ENCODE measurements around the gene HMMR.
A peak's percentile ranks its signal among the peaks of the same experiment; 100 is the strongest.

The HMMR gene

DNA sequence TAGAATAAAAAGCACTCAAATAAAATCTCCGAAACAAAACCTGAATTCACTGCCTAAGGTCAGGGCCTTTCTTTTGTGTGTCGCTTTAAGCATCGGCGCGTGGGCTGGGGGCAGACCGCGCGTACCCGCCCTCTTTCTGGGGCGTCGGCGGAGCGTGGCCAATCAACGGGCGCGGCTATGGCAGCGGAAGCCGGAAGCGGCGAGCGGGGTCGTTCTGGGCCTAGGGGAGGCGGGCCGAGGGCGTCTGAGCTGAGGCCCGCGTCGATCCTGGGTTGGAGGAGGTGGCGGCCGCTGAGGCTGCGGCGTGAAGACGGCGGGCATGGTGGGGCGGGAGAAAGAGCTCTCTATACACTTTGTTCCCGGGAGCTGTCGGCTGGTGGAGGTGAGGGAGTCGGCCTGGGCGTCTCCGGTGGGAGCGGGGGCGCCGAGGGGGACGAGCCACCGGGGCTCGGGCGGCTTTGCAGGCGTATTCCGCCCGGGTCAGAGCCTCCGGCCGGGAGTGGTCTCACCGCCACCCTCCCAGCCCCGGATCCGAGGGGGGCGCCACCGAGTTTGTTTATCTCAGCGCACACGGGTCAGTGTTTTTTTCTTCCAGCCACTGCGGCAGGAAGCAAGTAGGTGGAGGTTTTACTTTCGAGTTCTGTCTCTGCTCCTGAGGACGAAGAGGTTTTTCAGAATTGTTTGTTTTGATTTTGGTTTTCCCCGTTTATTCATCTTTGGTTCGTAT, 45.1 kb downstream of the HMMR start, which contains the start of gene MAT2B:
TSS of gene MAT2B (plus strand) at position 252 of the 727 bp plus-strand sequence. CDS start at position 320, 68 bp downstream.
- Histone ChIP-seq H3K36me3 (replicated peaks in 1 of 2; ENCODE audit: control insufficient read depth in 2 of 2, insufficient read depth in 2 of 2, low read length in 2 of 2) (peaks cover 0 to 20% of the 10 kb centered on the region in 2 donors), H2BK12ac (ENCODE audit: low read length) (no peak within 1 kb of the TSS), H3K14ac (ENCODE audit: low read length) (no peak within 1 kb of the TSS), H3K9me3 (replicated peaks in 1 of 2; ENCODE audit: control insufficient read depth in 2 of 2, insufficient read depth in 1 of 2, low read depth in 1 of 2, low read length in 2 of 2) (no peaks in the 10 kb centered on the region), H3K23ac (ENCODE audit: low read depth, low read length, poor library complexity) (peak within 1 kb of the TSS; percentile 100), H3K18ac (ENCODE audit: low read length) (peak within 1 kb of the TSS; percentile 98), H3K27me3 (ENCODE audit: control insufficient read depth in 3 of 3, insufficient read depth in 3 of 3, low read depth in 1 of 3, low read length in 3 of 3) (no peaks in the 10 kb centered on the region), H2BK5ac (ENCODE audit: low read length) (peak within 1 kb of the TSS; percentile 53), H3K4me2 (ENCODE audit: insufficient read depth, low read length, poor library complexity, severe bottlenecking) (peak within 1 kb of the TSS; percentile 77), H3K4me1 (ENCODE audit: control insufficient read depth in 2 of 2, insufficient read depth in 1 of 2, low read depth in 1 of 2, low read length in 2 of 2) (peaks cover 3 to 16% of the 10 kb centered on the region in 2 donors), H3K79me1 (ENCODE audit: low read depth, low read length) (no peaks in the 10 kb centered on the region), H3K27ac (replicated peaks; ENCODE audit: low read length) (peak within 1 kb of the TSS; percentile 95), H3K4ac (ENCODE audit: low read length) (no peak within 1 kb of the TSS), H2BK120ac (ENCODE audit: low read depth, low read length) (peak within 1 kb of the TSS; percentile 10), H2AFZ (ENCODE audit: low read length) (peak within 1 kb of the TSS; percentile 85), H2AK5ac (ENCODE audit: low read depth, low read length) (no peak within 1 kb of the TSS), H4K91ac (ENCODE audit: low read depth, low read length, poor library complexity) (no peak within 1 kb of the TSS), H4K8ac (ENCODE audit: low read depth, low read length) (no peak within 1 kb of the TSS), H2BK15ac (ENCODE audit: low read length) (no peak within 1 kb of the TSS), H3K9ac (ENCODE audit: low read depth, low read length, poor library complexity) (peak within 1 kb of the TSS; percentile 91), H3K4me3 (ENCODE audit: low read length in 2 of 2) (peak within 1 kb of the TSS; percentile 63 to 95)
- peak; percentile 92 for DNase-seq (ENCODE audit: low spot score)
- no CpG with 5 or more reads among the region's 64 CpGs for WGBS, 2 donors (ENCODE audit: extremely low coverage in 2 of 2, insufficient read length in 2 of 2, insufficient replicate concordance in 1 of 2)

GRCh38 chr5:163506095-163506457, 45.6 kb downstream of the HMMR start:
- Histone ChIP-seq H3K36me3 (replicated peaks in 1 of 2; ENCODE audit: control insufficient read depth in 2 of 2, insufficient read depth in 2 of 2, low read length in 2 of 2) (peaks cover 0 to 25% of the 10 kb centered on the region in 2 donors), H3K4me3 (ENCODE audit: low read length in 2 of 2) (peak overlapping the region; percentile 63 to 95), H3K79me1 (ENCODE audit: low read depth, low read length) (no peaks in the 10 kb centered on the region), H4K8ac (ENCODE audit: low read depth, low read length) (no peak overlapping the region), H3K14ac (ENCODE audit: low read length) (no peak overlapping the region), H3K9me3 (replicated peaks in 1 of 2; ENCODE audit: control insufficient read depth in 2 of 2, insufficient read depth in 1 of 2, low read depth in 1 of 2, low read length in 2 of 2) (no peaks in the 10 kb centered on the region), H2BK12ac (ENCODE audit: low read length) (no peak overlapping the region), H3K4me1 (ENCODE audit: control insufficient read depth in 2 of 2, insufficient read depth in 1 of 2, low read depth in 1 of 2, low read length in 2 of 2) (peaks cover 3 to 16% of the 10 kb centered on the region in 2 donors), H3K9ac (ENCODE audit: low read depth, low read length, poor library complexity) (peak overlapping the region; percentile 53), H4K91ac (ENCODE audit: low read depth, low read length, poor library complexity) (no peak overlapping the region), H3K27ac (replicated peaks; ENCODE audit: low read length) (no peak overlapping the region), H2BK120ac (ENCODE audit: low read depth, low read length) (no peak overlapping the region), H3K27me3 (ENCODE audit: control insufficient read depth in 3 of 3, insufficient read depth in 3 of 3, low read depth in 1 of 3, low read length in 3 of 3) (no peaks in the 10 kb centered on the region), H2BK5ac (ENCODE audit: low read length) (peak overlapping the region; percentile 53), H2BK15ac (ENCODE audit: low read length) (no peak overlapping the region), H3K18ac (ENCODE audit: low read length) (no peak overlapping the region), H2AK5ac (ENCODE audit: low read depth, low read length) (no peak overlapping the region), H3K4me2 (ENCODE audit: insufficient read depth, low read length, poor library complexity, severe bottlenecking) (peak overlapping the region; percentile 65), H3K4ac (ENCODE audit: low read length) (no peak overlapping the region), H2AFZ (ENCODE audit: low read length) (no peak overlapping the region), H3K23ac (ENCODE audit: low read depth, low read length, poor library complexity) (no peak overlapping the region)
- no CpG with 5 or more reads among the region's 9 CpGs for WGBS, 2 donors (ENCODE audit: extremely low coverage in 2 of 2, insufficient read length in 2 of 2, insufficient replicate concordance in 1 of 2)
- no peak for DNase-seq (ENCODE audit: low spot score)

DNA sequence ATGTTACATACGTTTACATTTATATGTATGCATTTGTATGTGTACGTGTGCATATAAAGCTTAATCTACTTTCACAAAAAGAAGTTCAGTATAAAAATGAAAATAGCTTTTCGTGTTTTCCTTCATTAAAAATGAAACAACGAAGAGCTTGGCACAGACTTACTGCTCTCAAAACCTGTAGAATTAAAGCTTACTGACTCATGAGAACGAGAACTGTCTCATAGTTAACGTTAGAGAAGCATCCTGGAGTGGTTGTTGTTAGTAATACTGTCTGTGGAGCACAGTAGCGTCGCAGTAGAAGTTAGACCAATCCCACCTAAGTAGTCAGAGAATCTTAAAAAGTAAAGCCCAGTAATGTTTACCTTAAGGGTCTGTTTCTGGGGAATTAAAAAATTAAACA, 46.3 kb downstream of the HMMR start:
- Histone ChIP-seq H3K23ac (ENCODE audit: low read depth, low read length, poor library complexity) (no peak overlapping the region), H3K79me1 (ENCODE audit: low read depth, low read length) (peaks cover 2% of the 10 kb centered on the region), H4K8ac (ENCODE audit: low read depth, low read length) (no peak overlapping the region), H2AFZ (ENCODE audit: low read length) (no peak overlapping the region), H2AK5ac (ENCODE audit: low read depth, low read length) (no peak overlapping the region), H2BK12ac (ENCODE audit: low read length) (no peak overlapping the region), H3K14ac (ENCODE audit: low read length) (no peak overlapping the region), H3K9me3 (replicated peaks in 1 of 2; ENCODE audit: control insufficient read depth in 2 of 2, insufficient read depth in 1 of 2, low read depth in 1 of 2, low read length in 2 of 2) (no peaks in the 10 kb centered on the region), H3K4ac (ENCODE audit: low read length) (no peak overlapping the region), H3K27me3 (ENCODE audit: control insufficient read depth in 3 of 3, insufficient read depth in 3 of 3, low read depth in 1 of 3, low read length in 3 of 3) (no peaks in the 10 kb centered on the region), H2BK120ac (ENCODE audit: low read depth, low read length) (no peak overlapping the region), H3K36me3 (replicated peaks in 1 of 2; ENCODE audit: control insufficient read depth in 2 of 2, insufficient read depth in 2 of 2, low read length in 2 of 2) (peaks cover 0 to 32% of the 10 kb centered on the region in 2 donors), H3K4me1 (ENCODE audit: control insufficient read depth in 2 of 2, insufficient read depth in 1 of 2, low read depth in 1 of 2, low read length in 2 of 2) (peaks cover 3 to 16% of the 10 kb centered on the region in 2 donors), H2BK15ac (ENCODE audit: low read length) (no peak overlapping the region), H3K9ac (ENCODE audit: low read depth, low read length, poor library complexity) (no peak overlapping the region), H2BK5ac (ENCODE audit: low read length) (no peak overlapping the region), H3K27ac (replicated peaks; ENCODE audit: low read length) (no peak overlapping the region), H3K4me3 (ENCODE audit: low read length in 2 of 2) (peak overlapping the region in 1 of 2 donors; percentile 63), H3K18ac (ENCODE audit: low read length) (no peak overlapping the region), H3K4me2 (ENCODE audit: insufficient read depth, low read length, poor library complexity, severe bottlenecking) (no peak overlapping the region), H4K91ac (ENCODE audit: low read depth, low read length, poor library complexity) (no peak overlapping the region)
- whole genome bisulfite sequencing, 2 donors (ENCODE audit: extremely low coverage in 2 of 2, insufficient read length in 2 of 2, insufficient replicate concordance in 1 of 2): no CpG with 5 or more reads among the region's 8 CpGs
- DNase-seq (ENCODE audit: low spot score): no peak

DNA sequence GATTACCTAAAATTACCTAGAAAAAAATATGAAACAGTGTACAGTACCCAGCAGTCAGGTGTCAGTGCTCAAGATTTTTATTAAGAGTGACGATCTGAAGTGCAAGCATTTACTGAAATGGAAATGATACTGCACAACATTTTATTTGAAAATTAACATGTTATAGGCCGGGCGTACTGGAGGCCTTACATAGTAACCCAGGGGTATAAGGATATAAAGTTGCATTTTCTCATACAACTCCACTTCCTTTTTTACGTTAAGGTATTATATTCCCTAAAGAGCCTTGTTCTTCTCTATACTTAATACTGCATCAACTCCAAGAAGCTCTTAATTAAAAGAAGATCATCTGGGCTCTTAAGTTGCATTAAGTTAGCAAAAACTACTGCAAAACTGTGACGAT, 48.3 kb downstream of the HMMR start:
- H3K4me1 ChIP-seq (ENCODE audit: control insufficient read depth in 2 of 2, insufficient read depth in 1 of 2, low read depth in 1 of 2, low read length in 2 of 2): peaks cover 0 to 12% of the 10 kb centered on the region in 2 donors
- no peak overlapping the region for H3K23ac ChIP-seq (ENCODE audit: low read depth, low read length, poor library complexity)
- no peak overlapping the region for H4K91ac ChIP-seq (ENCODE audit: low read depth, low read length, poor library complexity)
- H3K9me3 ChIP-seq (replicated peaks in 1 of 2; ENCODE audit: control insufficient read depth in 2 of 2, insufficient read depth in 1 of 2, low read depth in 1 of 2, low read length in 2 of 2): no peaks in the 10 kb centered on the region
- no peak overlapping the region for H3K9ac ChIP-seq (ENCODE audit: low read depth, low read length, poor library complexity)
- H2AFZ ChIP-seq (ENCODE audit: low read length): no peak overlapping the region
- H3K4me3 ChIP-seq (ENCODE audit: low read length in 2 of 2): no peak overlapping the region
- H3K27me3 ChIP-seq (ENCODE audit: control insufficient read depth in 3 of 3, insufficient read depth in 3 of 3, low read depth in 1 of 3, low read length in 3 of 3): no peaks in the 10 kb centered on the region
- H4K8ac ChIP-seq (ENCODE audit: low read depth, low read length): no peak overlapping the region
- no peak for DNase-seq (ENCODE audit: low spot score)
- peaks cover 2% of the 10 kb centered on the region for H3K79me1 ChIP-seq (ENCODE audit: low read depth, low read length)
- H2BK12ac ChIP-seq (ENCODE audit: low read length): no peak overlapping the region
- H3K36me3 ChIP-seq (replicated peaks in 1 of 2; ENCODE audit: control insufficient read depth in 2 of 2, insufficient read depth in 2 of 2, low read length in 2 of 2): peaks cover 8 to 52% of the 10 kb centered on the region in 2 donors
- no peak overlapping the region for H3K27ac ChIP-seq (replicated peaks; ENCODE audit: low read length)
- H3K4me2 ChIP-seq (ENCODE audit: insufficient read depth, low read length, poor library complexity, severe bottlenecking): no peak overlapping the region
- no peak overlapping the region for H3K4ac ChIP-seq (ENCODE audit: low read length)
- no peak overlapping the region for H2BK120ac ChIP-seq (ENCODE audit: low read depth, low read length)
- H2BK5ac ChIP-seq (ENCODE audit: low read length): no peak overlapping the region
- no peak overlapping the region for H2BK15ac ChIP-seq (ENCODE audit: low read length)
- H3K18ac ChIP-seq (ENCODE audit: low read length): no peak overlapping the region
- WGBS, 2 donors (ENCODE audit: extremely low coverage in 2 of 2, insufficient read length in 2 of 2, insufficient replicate concordance in 1 of 2): no CpG with 5 or more reads among the region's 5 CpGs
- no peak overlapping the region for H2AK5ac ChIP-seq (ENCODE audit: low read depth, low read length)
- no peak overlapping the region for H3K14ac ChIP-seq (ENCODE audit: low read length)
